SK-N-SH (cell line): ENCODE data around the gene PTPRG. TPM values are rescaled to one million over a fixed set of nuclear protein-coding genes. Genes with fewer than 3 reads are reported as not detected.

Experiments
- CTCF ChIA-PET: fragments of 300-600, 350-600 bp; formaldehyde crosslinking; extraction: SDS; loops from one replicate; lab custom pipeline; 2021; lab: Yijun Ruan, JAX
- POLR2A ChIA-PET: fragments of 350-600 bp; sonication (Branson Sonifier 250); formaldehyde crosslinking; extraction: SDS; loops from one replicate; lab custom pipeline; 2020; ENCODE audit warnings: antibody characterized with exemption, inconsistent platforms; lab: Yijun Ruan, JAX
- DNase-seq: peaks from one replicate; pipeline ENCODE4 v3.0.0; 2012
- H2AFZ ChIP-seq: fragments of 200-600 bp; sonication (generic); 2 replicates; pipeline ENCODE4 v1.8.1; 2016; ENCODE audit warnings: antibody characterized with exemption, mild to moderate bottlenecking, low read depth
- H3F3A ChIP-seq: fragments of 200-600 bp; sonication (generic); replicated peaks from 2 replicates; pipeline ENCODE3; 2016; ENCODE audit warnings: antibody characterized with exemption, mild to moderate bottlenecking; ENCODE audit not compliant: insufficient read depth
- H3K27ac ChIP-seq, 2 experiments: fragments of 200-500 bp in 1 of 2; fragments of 200-600 bp in 1 of 2; sonication (Bioruptor generic) in 1 of 2; sonication (generic), shearing (Covaris generic) in 1 of 2; 2 replicates each; pipeline versions ENCODE4 v1.5.1 to v1.6.1; 2014 to 2016; ENCODE audit warnings: low read depth in 2 of 2, inconsistent platforms in 1 of 2, low read length in 1 of 2, mild to moderate bottlenecking in 1 of 2, mixed read lengths in 1 of 2
- H3K27me3 ChIP-seq: fragments of 200-600 bp; sonication (generic), shearing (Covaris generic); 2 replicates; pipeline ENCODE4 v1.6.1; 2016; ENCODE audit warnings: mixed run types; ENCODE audit not compliant: insufficient read depth
- H3K36me3 ChIP-seq, 2 experiments: fragments of 200-500 bp in 1 of 2; fragments of 200-600 bp in 1 of 2; sonication (Bioruptor generic) in 1 of 2; sonication (generic) in 1 of 2; replicated peaks in 1 of 2; 2 replicates each; pipeline versions ENCODE3 to v1.5.1; 2014 to 2016; ENCODE audit warnings: low read length in 1 of 2, mild to moderate bottlenecking in 1 of 2; ENCODE audit not compliant: insufficient read depth in 2 of 2, control insufficient read depth in 1 of 2
- H3K4me1 ChIP-seq, 2 experiments: fragments of 200-500 bp in 1 of 2; fragments of 200-600 bp in 1 of 2; sonication (Bioruptor generic) in 1 of 2; sonication (generic), shearing (Covaris generic) in 1 of 2; 2 replicates each; pipeline versions ENCODE4 v1.5.1 to v1.6.1; 2014 to 2016; ENCODE audit warnings: low read depth in 1 of 2, low read length in 1 of 2, mixed run types in 1 of 2; ENCODE audit not compliant: insufficient read depth in 2 of 2, control insufficient read depth in 1 of 2
- H3K4me2 ChIP-seq: fragments of 200-600 bp; sonication (generic), shearing (Covaris generic); 2 replicates; pipeline ENCODE4 v1.6.1; 2017; ENCODE audit warnings: mixed run types
- H3K4me3 ChIP-seq, 2 experiments: fragments of 200-500 bp in 1 of 2; fragments of 200-600 bp in 1 of 2; sonication (Bioruptor generic) in 1 of 2; sonication (generic), shearing (Covaris generic) in 1 of 2; 2 replicates each; pipeline versions ENCODE4 v1.5.1 to v1.8.1; 2014 to 2016; ENCODE audit warnings: low read depth in 2 of 2, inconsistent platforms in 1 of 2, low read length in 1 of 2, mild to moderate bottlenecking in 1 of 2, mixed read lengths in 1 of 2, moderate library complexity in 1 of 2
- H3K79me2 ChIP-seq: fragments of 200-600 bp; sonication (generic); 2 replicates; pipeline ENCODE4 v1.8.1; 2017; ENCODE audit warnings: mild to moderate bottlenecking; ENCODE audit not compliant: insufficient read depth
- H3K9ac ChIP-seq: fragments of 200-600 bp; sonication (generic); 2 replicates; pipeline ENCODE4 v1.6.1; 2017; ENCODE audit warnings: mixed run types
- H3K9me2 ChIP-seq: fragments of 200-600 bp; sonication (generic); 2 replicates; pipeline ENCODE4 v1.6.1; 2017; ENCODE audit warnings: mixed run types
- H3K9me3 ChIP-seq: fragments of 200-600 bp; sonication (generic); 2 replicates; pipeline ENCODE4 v1.6.1; 2017; ENCODE audit warnings: mixed run types, mild to moderate bottlenecking, moderate library complexity
- H4K20me1 ChIP-seq: fragments of 200-600 bp; sonication (generic); 2 replicates; pipeline ENCODE4 v1.6.1; 2017; ENCODE audit warnings: mild to moderate bottlenecking, mixed run types; ENCODE audit not compliant: insufficient read depth
- CHD2 ChIP-seq: fragments of 150-350 bp; IDR thresholded peaks from 2 replicates; pipeline ENCODE4 v1.6.1; 2018; ENCODE audit warnings: low read length; ENCODE audit not compliant: partially characterized antibody
- EZH2phosphoT487 ChIP-seq: fragments of 200-600 bp; sonication (generic); IDR thresholded peaks from 2 replicates; pipeline ENCODE4 v1.6.1; 2017; ENCODE audit warnings: low read depth, mixed run types, mild to moderate bottlenecking, antibody characterized with exemption, moderate library complexity, borderline replicate concordance
- FOXJ3 ChIP-seq: sonication (generic); formaldehyde crosslinking; IDR thresholded peaks from 2 replicates; pipeline ENCODE4 v1.5.1; 2020; ENCODE audit warnings: mild to moderate bottlenecking, missing genetic modification reagents
- FOXM1 ChIP-seq: IDR thresholded peaks from 2 replicates; pipeline ENCODE4 v1.4.0; 2012; ENCODE audit warnings: low read depth, mild to moderate bottlenecking
- GATA2 ChIP-seq: sonication (generic); formaldehyde crosslinking; IDR thresholded peaks from 2 replicates; pipeline ENCODE4 v1.5.0; 2020; ENCODE audit warnings: mild to moderate bottlenecking, missing genetic modification reagents
- MEF2A ChIP-seq: IDR thresholded peaks from 2 replicates; pipeline ENCODE4 v1.4.0; 2012; ENCODE audit warnings: low read depth, borderline replicate concordance
- NFIC ChIP-seq: IDR thresholded peaks from 2 replicates; pipeline ENCODE4 v1.4.0; 2012; ENCODE audit warnings: borderline replicate concordance
- NRF1 ChIP-seq: IDR thresholded peaks from 2 replicates; pipeline ENCODE4 v1.6.1; 2012; ENCODE audit warnings: low read depth, mild to moderate bottlenecking, low read length
- POLR2AphosphoS5 ChIP-seq: IDR thresholded peaks from 2 replicates; pipeline ENCODE4 v1.6.1; 2012; ENCODE audit warnings: low read depth, low read length
- RAD21 ChIP-seq: IDR thresholded peaks from 2 replicates; pipeline ENCODE4 v1.6.1; 2012; ENCODE audit warnings: mild to moderate bottlenecking, low read length
- RFX5 ChIP-seq: IDR thresholded peaks from 2 replicates; pipeline ENCODE4 v1.6.1; 2012; ENCODE audit warnings: mild to moderate bottlenecking, improper control_type of control experiment, low read length
- TCF12 ChIP-seq: IDR thresholded peaks from 2 replicates; pipeline ENCODE4 v1.4.0; 2012
- TEAD4 ChIP-seq: IDR thresholded peaks from 2 replicates; pipeline ENCODE4 v1.4.0; 2012; ENCODE audit warnings: mild to moderate bottlenecking, borderline replicate concordance; ENCODE audit not compliant: insufficient read depth
- WGBS: methylation state at CpG from one replicate; pipeline ENCODE4 v1.1.6; 2017; ENCODE audit warnings: low lambda C conversion rate; 5-methylcytosine and 5-hydroxymethylcytosine counted together
- polyA plus RNA-seq, 3 experiments: library from polyadenylated mRNA; depleted of rRNA; stranded (reverse); fragments of >200 nt; gene quantifications; 2 replicates each; pipeline ENCODE4 v1.2.3, GENCODE V29; 2012
- TF ChIP-seq, protein P1 (sequence below): fragments of 150-350 bp; IDR thresholded peaks from 2 replicates; pipeline ENCODE4 v1.6.1; 2016; ENCODE audit warnings: mild to moderate bottlenecking, low read depth, low read length
- TF ChIP-seq, protein P2 (sequence below): fragments of 200-600 bp; sonication (generic); IDR thresholded peaks from 2 replicates; pipeline ENCODE4 v1.6.1; 2017; ENCODE audit warnings: antibody characterized with exemption, mild to moderate bottlenecking, moderate library complexity

Gene PTPRG
- polyA plus RNA-seq, 1 of the 3 experiments (the other 2 are of a cell fraction) = 14.1 TPM

DNA sequence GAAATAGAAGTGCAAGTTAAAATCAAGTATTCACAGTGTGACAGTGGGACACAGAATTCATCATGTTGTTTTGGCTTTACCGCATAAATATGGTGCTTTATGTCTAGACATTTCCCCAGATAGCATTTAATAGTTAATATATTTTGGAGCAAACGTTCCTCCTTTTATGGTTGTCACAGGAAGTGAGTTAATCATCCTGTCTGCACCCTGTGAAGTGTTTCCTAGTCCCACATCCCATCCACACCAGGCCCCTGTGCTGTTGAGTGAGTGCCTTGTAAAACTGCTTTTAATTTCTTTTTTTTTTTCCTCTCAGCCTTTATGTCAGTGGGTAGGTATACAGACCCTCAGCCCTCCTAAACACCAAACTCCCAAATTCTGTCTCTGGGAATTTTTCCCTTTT is 418.3 kb downstream of the PTPRG start:
- H3K9ac ChIP-seq = no peak overlapping the region
- 59% methylated on average over 2 of the region's 2 CpGs for WGBS

DNA sequence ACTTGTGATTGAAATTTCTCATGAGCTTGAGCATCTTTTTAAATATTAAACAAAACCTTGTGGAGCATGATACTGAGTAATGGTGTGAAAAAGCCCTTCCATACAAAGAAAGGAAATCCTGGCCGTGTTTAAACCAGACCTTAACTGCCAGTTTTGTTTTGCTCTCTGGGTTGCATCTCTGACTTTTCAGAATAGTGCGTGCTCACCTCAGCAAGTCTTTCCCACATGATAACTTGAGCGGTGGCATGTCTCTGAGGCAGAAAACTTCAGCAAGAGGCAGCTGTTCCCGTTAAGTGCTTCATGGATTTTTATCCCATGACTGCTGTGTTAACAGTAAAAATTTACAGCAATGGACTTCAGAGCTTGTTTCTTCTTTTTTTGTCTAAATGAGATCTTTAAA is 418.7 kb downstream of the PTPRG start:
- DNase-seq = no peak
- WGBS = 90% methylated on average over 4 of the region's 4 CpGs
- Histone ChIP-seq H4K20me1 (no peaks in the 10 kb centered on the region), H3F3A (peaks cover 17% of the 10 kb centered on the region), H3K36me3 (no peaks in the 10 kb centered on the region), H3K79me2 (peaks cover 8% of the 10 kb centered on the region; the same call in 1 of the 2 replicates), H3K4me1 (no peaks in the 10 kb centered on the region), H3K27ac (no peak overlapping the region), H3K9me2 (no peaks in the 10 kb centered on the region), H3K4me2 (no peak overlapping the region), H3K4me3 (no peak overlapping the region), H3K9me3 (no peaks in the 10 kb centered on the region), H3K9ac (no peak overlapping the region), H2AFZ (no peak overlapping the region), H3K27me3 (no peaks in the 10 kb centered on the region)
- POLR2A ChIA-PET = no interaction called here
- no peak for TF ChIP-seq POLR2AphosphoS5
- no peak for TF ChIP-seq CHD2
- no peak for TF ChIP-seq GATA2 (CRISPR knock-in tag)
- TF ChIP-seq RFX5 = no peak
- no peak for TF ChIP-seq MEF2A
- TF ChIP-seq, protein P1, sequence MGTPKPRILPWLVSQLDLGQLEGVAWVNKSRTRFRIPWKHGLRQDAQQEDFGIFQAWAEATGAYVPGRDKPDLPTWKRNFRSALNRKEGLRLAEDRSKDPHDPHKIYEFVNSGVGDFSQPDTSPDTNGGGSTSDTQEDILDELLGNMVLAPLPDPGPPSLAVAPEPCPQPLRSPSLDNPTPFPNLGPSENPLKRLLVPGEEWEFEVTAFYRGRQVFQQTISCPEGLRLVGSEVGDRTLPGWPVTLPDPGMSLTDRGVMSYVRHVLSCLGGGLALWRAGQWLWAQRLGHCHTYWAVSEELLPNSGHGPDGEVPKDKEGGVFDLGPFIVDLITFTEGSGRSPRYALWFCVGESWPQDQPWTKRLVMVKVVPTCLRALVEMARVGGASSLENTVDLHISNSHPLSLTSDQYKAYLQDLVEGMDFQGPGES = no peak
- TF ChIP-seq, protein P2, sequence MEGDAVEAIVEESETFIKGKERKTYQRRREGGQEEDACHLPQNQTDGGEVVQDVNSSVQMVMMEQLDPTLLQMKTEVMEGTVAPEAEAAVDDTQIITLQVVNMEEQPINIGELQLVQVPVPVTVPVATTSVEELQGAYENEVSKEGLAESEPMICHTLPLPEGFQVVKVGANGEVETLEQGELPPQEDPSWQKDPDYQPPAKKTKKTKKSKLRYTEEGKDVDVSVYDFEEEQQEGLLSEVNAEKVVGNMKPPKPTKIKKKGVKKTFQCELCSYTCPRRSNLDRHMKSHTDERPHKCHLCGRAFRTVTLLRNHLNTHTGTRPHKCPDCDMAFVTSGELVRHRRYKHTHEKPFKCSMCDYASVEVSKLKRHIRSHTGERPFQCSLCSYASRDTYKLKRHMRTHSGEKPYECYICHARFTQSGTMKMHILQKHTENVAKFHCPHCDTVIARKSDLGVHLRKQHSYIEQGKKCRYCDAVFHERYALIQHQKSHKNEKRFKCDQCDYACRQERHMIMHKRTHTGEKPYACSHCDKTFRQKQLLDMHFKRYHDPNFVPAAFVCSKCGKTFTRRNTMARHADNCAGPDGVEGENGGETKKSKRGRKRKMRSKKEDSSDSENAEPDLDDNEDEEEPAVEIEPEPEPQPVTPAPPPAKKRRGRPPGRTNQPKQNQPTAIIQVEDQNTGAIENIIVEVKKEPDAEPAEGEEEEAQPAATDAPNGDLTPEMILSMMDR = no peak
- no peak for TF ChIP-seq TEAD4
- no peak for TF ChIP-seq TCF12
- no peak for TF ChIP-seq EZH2phosphoT487
- CTCF ChIA-PET = no interaction called here

More for the DNA sequence above, 418.3 kb downstream of the PTPRG start:
- Histone ChIP-seq H3K4me3 (no peak overlapping the region), H3K4me2 (no peak overlapping the region), H3K9me2 (no peaks in the 10 kb centered on the region), H3K27ac (no peak overlapping the region), H3K36me3 (no peaks in the 10 kb centered on the region), H3K27me3 (no peaks in the 10 kb centered on the region), H3F3A (peaks cover 13% of the 10 kb centered on the region), H2AFZ (no peak overlapping the region)
- DNase-seq = no peak
- TF ChIP-seq TCF12 = no peak
- TF ChIP-seq RAD21 = no peak
- TF ChIP-seq FOXM1 = no peak
- no peak for TF ChIP-seq NRF1
- TF ChIP-seq, protein P1 = no peak
- no peak for TF ChIP-seq RFX5
- TF ChIP-seq FOXJ3 (CRISPR knock-in tag) = no peak
- TF ChIP-seq NFIC = no peak
- TF ChIP-seq, all 33 proteins: peak for 0
- Histone ChIP-seq H3K9me3 (no peaks in the 10 kb centered on the region), H3K79me2 (peaks cover 8% of the 10 kb centered on the region; the same call in 1 of the 2 replicates), H4K20me1 (no peaks in the 10 kb centered on the region), H3K4me1 (no peaks in the 10 kb centered on the region)
- CTCF ChIA-PET = no interaction called here
- POLR2A ChIA-PET = no interaction called here
